VCaP (cell line): ENCODE measurements around the gene TMEM101.
"Not testable (repeated sequence)": the region's sequence is repeated elsewhere in the genome, so short reads cannot be mapped to it uniquely, and the experiment has no call there.

ENCODE experiments used
- H3K27ac ChIP-seq: fragments of 450-650 bp; 2 replicates; pipeline ENCODE4 v1.5.1; 2017
- TF ChIP-seq, protein P1 (sequence below): fragments of 450-650 bp; conservative IDR thresholded peaks from 2 replicates; pipeline ENCODE4 v1.5.1; 2017; ENCODE audit warnings: mild to moderate bottlenecking, moderate library complexity

The TMEM101 gene

GRCh38 chr17:43962479-43962878 is 52.3 kb downstream of the TMEM101 start:
- no peak overlapping the region for H3K27ac ChIP-seq
- TF ChIP-seq, protein P1, sequence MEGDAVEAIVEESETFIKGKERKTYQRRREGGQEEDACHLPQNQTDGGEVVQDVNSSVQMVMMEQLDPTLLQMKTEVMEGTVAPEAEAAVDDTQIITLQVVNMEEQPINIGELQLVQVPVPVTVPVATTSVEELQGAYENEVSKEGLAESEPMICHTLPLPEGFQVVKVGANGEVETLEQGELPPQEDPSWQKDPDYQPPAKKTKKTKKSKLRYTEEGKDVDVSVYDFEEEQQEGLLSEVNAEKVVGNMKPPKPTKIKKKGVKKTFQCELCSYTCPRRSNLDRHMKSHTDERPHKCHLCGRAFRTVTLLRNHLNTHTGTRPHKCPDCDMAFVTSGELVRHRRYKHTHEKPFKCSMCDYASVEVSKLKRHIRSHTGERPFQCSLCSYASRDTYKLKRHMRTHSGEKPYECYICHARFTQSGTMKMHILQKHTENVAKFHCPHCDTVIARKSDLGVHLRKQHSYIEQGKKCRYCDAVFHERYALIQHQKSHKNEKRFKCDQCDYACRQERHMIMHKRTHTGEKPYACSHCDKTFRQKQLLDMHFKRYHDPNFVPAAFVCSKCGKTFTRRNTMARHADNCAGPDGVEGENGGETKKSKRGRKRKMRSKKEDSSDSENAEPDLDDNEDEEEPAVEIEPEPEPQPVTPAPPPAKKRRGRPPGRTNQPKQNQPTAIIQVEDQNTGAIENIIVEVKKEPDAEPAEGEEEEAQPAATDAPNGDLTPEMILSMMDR = no peak

DNA sequence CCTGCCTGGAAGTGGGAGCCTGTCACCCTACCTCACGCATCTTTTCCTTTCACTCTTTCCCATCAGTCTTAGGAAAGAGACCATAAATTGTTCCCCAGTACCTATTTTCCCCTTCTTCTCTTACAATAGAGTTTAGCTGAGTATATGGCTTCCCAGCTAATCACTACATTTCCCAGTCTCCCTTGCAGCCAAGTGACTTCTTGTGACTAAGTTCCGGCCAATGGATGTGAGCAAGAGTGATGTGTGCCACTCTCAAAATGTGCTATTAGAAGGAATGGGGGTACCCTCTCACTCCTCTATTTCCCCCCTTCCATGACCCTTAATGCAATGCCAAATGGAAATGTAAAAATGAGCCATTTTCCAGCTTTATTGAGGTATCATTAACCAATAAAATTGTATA is 52.8 kb downstream of the TMEM101 start:
- TF ChIP-seq, protein P1 = no peak

DNA sequence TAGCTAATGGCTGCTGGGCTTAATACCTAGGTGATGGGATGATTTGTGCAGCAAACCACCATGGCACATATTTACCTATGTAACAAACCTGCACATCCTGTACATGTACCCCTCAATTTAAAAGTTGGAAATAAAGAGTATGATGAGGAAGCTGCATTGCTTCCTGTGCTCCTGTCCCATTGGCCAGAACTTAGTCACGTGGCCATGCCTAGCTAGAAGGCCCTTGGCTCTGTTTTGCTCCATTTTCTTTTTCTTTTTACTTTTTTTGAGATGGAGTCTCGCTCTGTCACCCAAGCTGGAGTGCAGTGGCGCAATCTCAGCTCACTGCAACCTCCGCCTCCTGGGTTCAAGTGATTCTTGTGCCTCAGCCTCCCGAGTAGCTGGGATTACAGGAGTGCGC is 53.5 kb downstream of the TMEM101 start:
- not testable (repeated sequence) for H3K27ac ChIP-seq

More for the DNA sequence above, 52.8 kb downstream of the TMEM101 start:
- H3K27ac ChIP-seq = no peak overlapping the region
